ENCODE measurements around the gene CLASP1. TPM values are rescaled to one million over a fixed set of nuclear protein-coding genes. Genes with fewer than 3 reads are reported as not detected.
"Not testable (repeated sequence)": the region's sequence is repeated elsewhere in the genome, so short reads cannot be mapped to it uniquely, and the experiment has no call there.

CLASP1 gene
- total RNA-seq, 2 donors from 2014 or later: 50.4 to 55.8 TPM

- no peak for DNase-seq (ENCODE audit: low spot score)
Measured at GRCh38 chr2:121335294-121336290, 313.7 kb downstream of the CLASP1 start.

GRCh38 chr2:121334581-121335293 lies 314.5 kb downstream of the CLASP1 start:
- no peak for DNase-seq (ENCODE audit: low spot score)
- intact Hi-C loops (cut with DNase I): loop anchor here in 1 of 2 donors (10.0 kb wide), 1 partner anchor 240 kb away; no protein-coding TSS in a partner anchor

More at GRCh38 chr2:121335294-121336290, 313.7 kb downstream of the CLASP1 start:
- intact Hi-C loops (cut with DNase I): loop anchor here in 1 of 2 donors (10.0 kb wide), 1 partner anchor 241 kb away; no protein-coding TSS in a partner anchor

GRCh38 chr2:121333834-121334558 lies 315.3 kb downstream of the CLASP1 start:
- no peak for DNase-seq (ENCODE audit: low spot score)
- intact Hi-C loops (cut with DNase I): loop anchor here in 1 of 2 donors (10.0 kb wide), 1 partner anchor 239 kb away; no protein-coding TSS in a partner anchor

GRCh38 chr2:121333231-121333630 lies 316.0 kb downstream of the CLASP1 start:
- no peak for DNase-seq (ENCODE audit: low spot score)
- intact Hi-C loops (cut with DNase I): loop anchor here in 1 of 2 donors (10.0 kb wide), 1 partner anchor 238 kb away; no protein-coding TSS in a partner anchor

DNA sequence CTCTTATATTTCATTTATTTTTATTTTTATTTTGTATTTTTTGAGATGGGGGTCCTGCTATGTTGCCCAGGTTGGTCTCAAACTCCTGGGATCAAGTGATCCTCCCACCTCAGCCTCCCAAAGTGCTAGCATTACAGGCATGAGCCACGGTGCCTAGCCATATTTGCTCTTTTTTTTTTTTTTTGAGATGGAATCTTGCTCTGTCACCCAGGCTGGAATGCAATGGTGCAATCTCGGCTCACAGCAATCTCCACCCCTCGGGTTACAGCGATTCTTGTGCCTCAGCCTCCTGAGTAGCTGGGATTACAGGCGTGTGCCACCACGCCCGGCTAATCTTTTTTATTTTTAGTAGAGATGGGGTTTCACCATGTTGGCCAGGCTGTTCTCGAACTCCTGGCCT lies 317.9 kb downstream of the CLASP1 start:
- intact Hi-C loops (cut with DNase I): loop anchor here in 1 of 2 donors (10.0 kb wide), 1 partner anchor 237 kb away; no protein-coding TSS in a partner anchor
- not testable (repeated sequence) for DNase-seq (ENCODE audit: low spot score)

DNA sequence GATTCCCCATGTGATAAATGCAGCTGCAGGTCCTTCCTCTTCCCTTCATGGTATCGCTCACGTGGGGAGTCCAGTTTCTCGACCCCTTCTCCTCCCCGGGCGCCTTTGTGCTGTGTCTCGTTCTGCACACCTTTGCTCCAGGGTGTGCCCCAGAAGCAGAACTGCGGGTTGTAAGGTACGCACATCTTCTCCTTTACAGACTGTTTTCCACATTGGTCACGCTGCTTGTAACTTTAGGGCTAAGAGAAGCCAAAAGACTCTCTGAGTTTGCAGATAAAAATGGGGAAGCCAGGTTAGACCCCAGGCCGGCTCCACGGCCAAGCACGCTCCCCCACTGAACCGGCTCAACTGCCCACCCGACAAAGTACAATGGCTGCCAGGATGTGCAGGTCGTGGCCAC lies 318.3 kb downstream of the CLASP1 start:
- no peak for DNase-seq (ENCODE audit: low spot score)
- intact Hi-C loops (cut with DNase I): loop anchor here in 1 of 2 donors (10.0 kb wide), 1 partner anchor 236 kb away; no protein-coding TSS in a partner anchor

DNA sequence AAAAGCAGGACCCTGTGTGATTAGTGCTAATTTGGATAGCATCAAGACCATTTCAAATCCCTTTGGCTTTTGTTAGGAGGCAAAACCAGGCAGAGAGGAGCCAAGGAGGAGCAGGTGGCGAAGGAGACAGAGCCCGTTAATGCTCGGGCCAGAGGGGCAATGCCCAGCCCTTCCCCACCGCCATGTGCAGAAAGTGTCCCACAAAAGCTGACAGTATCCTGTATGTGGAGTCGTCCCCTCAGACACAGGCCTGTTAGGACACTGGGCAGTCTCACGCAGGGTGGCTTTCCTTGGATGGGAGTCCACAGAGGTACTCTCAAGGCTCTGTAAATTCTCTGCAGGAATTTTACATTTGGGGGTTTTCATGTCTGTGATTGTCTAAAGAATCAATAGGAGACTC lies 319.5 kb downstream of the CLASP1 start:
- no peak for DNase-seq (ENCODE audit: low spot score)

GRCh38 chr2:121326628-121327027 lies 322.6 kb downstream of the CLASP1 start:
- no peak for DNase-seq (ENCODE audit: low spot score)
- intact Hi-C loops (cut with DNase I): loop anchor here in 1 of 2 donors (10.0 kb wide), 1 partner anchor 222 kb away; no protein-coding TSS in a partner anchor

More for the DNA sequence above, 319.5 kb downstream of the CLASP1 start:
- intact Hi-C loops (cut with DNase I): loop anchor here (10.0 kb wide), 2 partner anchors 225 to 235 kb away; no protein-coding TSS in a partner anchor

DNA sequence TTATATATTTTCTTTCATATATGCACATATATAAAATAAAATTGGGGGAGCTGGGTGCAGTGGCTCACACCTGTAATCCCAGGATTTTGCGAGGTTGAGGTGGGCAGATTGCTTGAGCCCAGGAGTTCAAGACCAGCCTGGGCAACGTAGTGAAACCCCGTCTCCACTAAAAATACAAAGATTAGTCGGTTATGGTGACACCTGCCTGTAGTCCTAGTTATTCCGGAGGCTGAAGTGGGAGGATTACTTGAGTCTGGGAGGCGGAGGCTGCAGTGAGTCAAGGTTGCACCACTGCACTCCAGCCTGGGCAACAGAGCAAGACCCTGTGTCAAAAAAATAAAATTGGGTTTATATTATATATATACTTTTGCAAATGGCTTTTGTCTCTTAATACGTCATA lies 324.7 kb downstream of the CLASP1 start:
- intact Hi-C loops (cut with DNase I): loop anchor here in 1 of 2 donors (10.0 kb wide), 1 partner anchor 220 kb away; no protein-coding TSS in a partner anchor
- DNase-seq (ENCODE audit: low spot score): no peak

- no peak for DNase-seq (ENCODE audit: low spot score)
- intact Hi-C loops (cut with DNase I): loop anchor here in 1 of 2 donors (10.0 kb wide), 1 partner anchor 217 kb away; no protein-coding TSS in a partner anchor
Measured at GRCh38 chr2:121321476-121321875, 327.8 kb downstream of the CLASP1 start.

GRCh38 chr2:121319941-121320340 lies 329.3 kb downstream of the CLASP1 start:
- intact Hi-C loops (cut with DNase I): loop anchor here in 1 of 2 donors (10.0 kb wide), 1 partner anchor 215 kb away; no protein-coding TSS in a partner anchor
- no peak for DNase-seq (ENCODE audit: low spot score)

DNA sequence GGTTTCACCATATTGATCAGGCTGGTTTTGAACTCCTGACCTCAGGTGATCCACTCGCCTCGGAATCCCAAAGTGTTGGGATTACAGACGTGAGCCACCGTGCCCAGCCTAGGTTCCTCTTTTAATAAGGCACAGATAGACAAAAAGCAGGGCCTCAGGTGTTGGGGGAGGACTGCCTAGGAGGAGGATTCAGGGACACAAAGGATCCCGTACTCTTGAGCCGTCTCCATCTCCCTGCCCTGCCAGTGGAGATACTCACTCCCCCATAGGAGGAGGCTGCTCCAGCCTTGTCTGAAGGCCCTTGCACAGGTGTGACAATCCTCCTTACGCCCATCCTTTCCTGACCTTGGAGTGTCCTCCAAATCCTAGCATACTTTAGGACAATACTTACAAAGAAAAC lies 332.3 kb downstream of the CLASP1 start:
- no peak for DNase-seq (ENCODE audit: low spot score)
- intact Hi-C loops (cut with DNase I): no loop called here

- intact Hi-C loops (cut with DNase I); DNase-seq (ENCODE audit: low spot score): not testable (repeated sequence)
Measured at GRCh38 chr2:121313701-121314100, 335.6 kb downstream of the CLASP1 start.

DNA sequence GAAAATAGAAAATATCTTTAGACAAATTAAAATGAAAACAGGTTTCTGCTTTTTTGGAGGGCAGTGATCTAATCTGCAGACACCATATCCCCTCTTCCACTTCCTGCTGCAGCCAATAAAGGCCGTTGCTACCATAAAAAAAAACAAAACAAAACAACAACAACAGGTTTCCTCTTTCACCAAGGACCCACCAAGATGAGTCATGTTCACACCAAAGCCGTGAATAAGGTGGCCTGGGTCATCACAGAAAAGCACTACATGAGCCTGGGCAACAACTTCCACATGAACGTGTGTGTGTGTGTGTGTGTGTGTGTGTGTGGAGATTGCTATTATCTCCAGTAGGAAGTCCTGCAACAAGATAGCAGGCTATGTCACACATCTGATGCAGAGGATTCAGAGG lies 339.5 kb downstream of the CLASP1 start:
- DNase-seq (ENCODE audit: low spot score): no peak
- intact Hi-C loops (cut with DNase I): no loop called here

GRCh38 chr2:121309323-121309722 lies 339.9 kb downstream of the CLASP1 start:
- intact Hi-C loops (cut with DNase I): no loop called here
- DNase-seq (ENCODE audit: low spot score): no peak

GRCh38 chr2:121307048-121307447 lies 342.2 kb downstream of the CLASP1 start:
- DNase-seq (ENCODE audit: low spot score): no peak
- intact Hi-C loops (cut with DNase I): no loop called here

- no peak for DNase-seq (ENCODE audit: low spot score)
- intact Hi-C loops (cut with DNase I): no loop called here
Measured at GRCh38 chr2:121304941-121305340, 344.3 kb downstream of the CLASP1 start.

GRCh38 chr2:121303531-121304263 lies 345.6 kb downstream of the CLASP1 start:
- DNase-seq (ENCODE audit: low spot score): no peak
- intact Hi-C loops (cut with DNase I): no loop called here
